Head of caudate nucleus (tissue), 42 donors: ENCODE results near the gene MRPL27.
A peak's percentile ranks its signal among the peaks of the same experiment; 100 is the strongest.

Experiments
- DNase-seq, 42 donors: peaks; one replicate each; pipeline versions ENCODE4 v3.0.0 to v3.0.0-alpha.2; 2020 to 2021; ENCODE audit warnings: mixed read lengths in 7 of 42
- intact Hi-C: fragments of 100-400 bp; cut with DNase I; formaldehyde crosslinking; loops from one replicate; pipeline ENCODE4 v1.15.0; 2022

MRPL27 gene

DNA sequence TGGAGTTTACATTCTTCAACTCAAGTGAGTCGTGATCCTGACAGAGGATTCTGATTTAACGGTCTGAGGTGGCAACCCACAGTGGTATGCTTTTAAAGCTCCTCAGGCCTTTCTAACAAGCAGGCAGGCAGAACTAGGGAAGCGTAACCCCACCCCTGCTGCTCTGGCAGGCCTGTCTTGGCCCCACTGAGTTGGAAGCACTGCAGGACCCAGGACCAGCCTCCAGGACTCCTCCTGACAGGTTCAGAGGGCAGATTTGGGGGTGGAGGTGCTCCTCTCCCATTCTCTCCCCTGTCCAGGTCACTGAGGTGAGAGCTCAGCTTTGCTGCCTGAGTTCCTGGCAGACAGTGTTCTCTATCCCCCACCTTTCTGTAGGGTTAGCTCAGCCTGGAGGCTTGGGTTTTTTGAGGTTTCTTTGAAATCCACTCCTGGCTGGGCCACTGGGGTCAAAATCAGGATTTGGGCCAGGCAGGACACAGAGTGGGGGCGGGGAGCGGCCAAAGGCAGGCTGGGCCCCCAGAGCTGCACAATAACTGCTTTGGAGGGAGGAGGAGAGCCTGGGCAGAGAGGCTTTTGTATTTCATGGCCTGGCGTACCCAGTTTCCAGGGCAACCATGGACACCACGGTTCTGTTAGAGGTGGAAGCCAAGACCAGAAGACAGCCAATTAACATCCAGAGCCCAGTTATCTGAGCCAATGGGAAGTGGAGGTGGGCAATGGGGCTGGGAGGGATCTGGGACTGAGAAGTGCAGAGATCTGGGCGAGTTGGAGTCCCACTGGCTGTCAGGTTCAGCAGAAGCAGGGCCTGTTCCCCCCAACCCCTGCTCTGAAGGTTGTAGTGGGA, 9.5 kb downstream of the MRPL27 start:
- intact Hi-C loops, result no loop called here
- DNase-seq, result peak; percentile 27 to 85 (median 69)

DNA sequence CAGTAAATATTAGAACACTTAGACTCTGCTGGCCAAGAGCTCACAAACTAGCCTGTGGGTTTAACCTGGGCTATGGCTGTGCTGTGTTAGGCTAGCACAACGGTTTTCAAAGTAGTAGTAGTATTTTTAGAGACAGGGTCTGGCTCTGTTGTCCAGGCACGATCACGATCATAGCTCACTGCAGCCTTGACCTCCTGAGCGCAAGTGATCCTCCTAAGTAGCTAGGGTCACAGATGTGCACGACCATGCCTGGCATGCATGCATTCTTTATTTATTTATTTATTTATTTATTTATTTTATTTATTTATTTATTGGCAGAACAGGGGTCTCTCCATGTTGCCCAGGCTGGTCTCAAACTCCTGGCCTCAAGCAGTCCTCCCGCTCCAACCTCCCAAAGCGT, 10.3 kb downstream of the MRPL27 start:
- intact Hi-C loops, result no loop called here

GRCh38 chr17:50361561-50362480, 11.2 kb downstream of the MRPL27 start:
- intact Hi-C loops, result no loop called here
- peak in 40 of 42 donors; percentile 42 to 84 (median 64) for DNase-seq

More for the DNA sequence above, 10.3 kb downstream of the MRPL27 start:
- peak in 1 of 42 donors; percentile 9 for DNase-seq

DNA sequence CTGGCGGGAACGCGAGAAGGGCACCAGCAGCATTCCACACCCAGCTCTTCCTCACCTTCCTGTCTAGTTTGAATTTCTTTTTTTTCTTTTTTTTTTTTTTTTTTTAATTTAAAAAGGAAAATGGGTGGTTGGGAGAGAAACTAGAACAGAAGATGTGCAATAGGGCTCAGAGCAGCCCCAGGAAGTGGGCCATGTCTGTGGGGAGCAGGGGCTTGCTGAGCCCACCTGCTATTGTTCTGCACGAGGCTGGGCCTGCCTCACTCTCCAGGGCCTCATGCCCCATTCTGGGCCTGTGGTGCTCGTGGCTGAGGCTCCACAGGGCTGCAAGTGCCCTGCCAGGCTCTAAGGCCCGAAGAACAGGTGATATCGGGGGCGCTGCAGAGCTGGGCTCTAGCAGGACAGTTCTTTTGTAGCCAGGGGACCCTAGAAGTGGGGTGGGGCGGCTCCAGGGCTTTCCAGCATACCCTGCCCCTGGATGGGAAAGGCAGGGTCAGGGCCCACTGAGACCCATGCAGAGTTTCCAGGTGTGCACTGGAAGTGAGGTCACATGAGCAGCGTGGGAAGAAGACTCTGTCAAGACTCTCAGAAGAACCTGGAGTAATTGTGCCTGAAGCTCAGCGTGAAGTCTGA, 12.4 kb downstream of the MRPL27 start:
- DNase-seq, result peak in 23 of 42 donors; percentile 30 to 74 (median 48)
- intact Hi-C loops, result no loop called here

- DNase-seq, result peak in 1 of 42 donors; percentile 35
Measured at GRCh38 chr17:50359998-50360461, 13.0 kb downstream of the MRPL27 start.

DNA sequence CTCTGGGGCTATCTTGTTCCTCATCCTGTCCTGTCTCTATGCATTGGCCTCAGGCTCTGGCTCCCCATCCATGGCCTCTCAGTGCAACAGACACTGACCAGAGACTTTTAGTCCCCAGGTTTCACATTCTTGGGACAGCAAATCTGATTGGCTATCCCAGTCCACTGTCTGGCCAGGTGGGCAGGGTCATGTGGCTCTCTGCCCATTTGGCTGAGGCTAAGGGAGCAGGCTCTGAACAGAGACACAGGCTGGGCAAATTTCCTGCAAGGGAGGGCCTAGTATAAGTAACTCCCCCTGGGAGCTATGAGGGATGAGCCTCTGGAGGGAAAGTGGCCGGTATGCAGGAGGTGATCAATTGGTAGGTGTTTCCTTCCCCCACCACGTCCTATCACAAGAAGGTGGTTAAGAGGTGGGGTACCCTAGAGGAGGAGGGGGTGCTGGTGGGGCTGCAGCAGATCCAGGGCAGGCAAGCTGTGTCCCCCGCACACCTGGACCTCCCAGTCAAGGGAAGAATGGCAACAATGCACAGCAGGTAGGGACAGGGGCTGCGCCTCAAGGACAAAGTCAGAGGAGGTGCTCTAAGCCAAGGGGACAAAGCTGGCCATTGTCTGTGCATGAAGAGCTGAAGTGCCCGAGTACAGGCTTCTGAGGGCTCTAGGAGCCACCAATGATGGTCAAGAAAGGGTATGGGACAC, 13.8 kb downstream of the MRPL27 start:
- peak in 2 of 42 donors; percentile 3 to 27 for DNase-seq
- intact Hi-C loops, result no loop called here

More at GRCh38 chr17:50359998-50360461, 13.0 kb downstream of the MRPL27 start:
- intact Hi-C loops, result no loop called here

GRCh38 chr17:50358177-50358576, 14.8 kb downstream of the MRPL27 start:
- intact Hi-C loops, result no loop called here
- DNase-seq, result peak in 1 of 42 donors; percentile 27

DNA sequence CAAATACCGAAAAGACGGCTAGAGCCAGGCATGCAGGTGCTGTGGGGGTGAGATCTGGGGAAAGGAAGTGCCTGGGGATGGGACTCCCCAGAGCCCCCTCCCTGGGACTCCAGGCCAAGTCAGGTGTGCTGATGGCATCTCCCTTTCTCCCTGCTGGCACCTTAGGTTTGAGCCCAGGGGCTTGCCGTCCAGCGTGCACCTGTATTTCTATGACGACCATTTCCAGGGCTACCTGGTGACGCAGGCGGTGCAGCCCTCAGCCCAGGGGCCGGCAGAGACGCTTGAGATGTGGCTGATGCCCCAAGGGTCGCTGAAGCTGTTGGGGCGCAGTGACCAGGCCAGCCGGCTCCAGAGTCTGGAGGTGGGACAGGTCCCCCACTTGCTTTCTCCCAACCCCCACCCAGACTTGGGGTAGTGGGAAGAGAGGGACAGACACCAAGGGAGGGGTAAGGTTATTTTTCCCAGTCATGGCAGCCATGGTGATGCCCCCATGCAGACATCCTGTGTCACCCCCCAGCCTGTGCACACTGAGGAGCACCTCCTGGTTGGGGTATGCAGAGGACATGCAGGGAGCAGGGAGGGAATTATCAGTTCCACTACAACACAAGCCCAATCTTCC, 16.0 kb downstream of the MRPL27 start:
- peak in 3 of 42 donors; percentile 4 to 30 (median 11) for DNase-seq
- intact Hi-C loops, result no loop called here

- intact Hi-C loops, result no loop called here
- DNase-seq, result peak in 5 of 42 donors; percentile 6 to 41 (median 10)
Measured at GRCh38 chr17:50356418-50356817, 16.6 kb downstream of the MRPL27 start.

DNA sequence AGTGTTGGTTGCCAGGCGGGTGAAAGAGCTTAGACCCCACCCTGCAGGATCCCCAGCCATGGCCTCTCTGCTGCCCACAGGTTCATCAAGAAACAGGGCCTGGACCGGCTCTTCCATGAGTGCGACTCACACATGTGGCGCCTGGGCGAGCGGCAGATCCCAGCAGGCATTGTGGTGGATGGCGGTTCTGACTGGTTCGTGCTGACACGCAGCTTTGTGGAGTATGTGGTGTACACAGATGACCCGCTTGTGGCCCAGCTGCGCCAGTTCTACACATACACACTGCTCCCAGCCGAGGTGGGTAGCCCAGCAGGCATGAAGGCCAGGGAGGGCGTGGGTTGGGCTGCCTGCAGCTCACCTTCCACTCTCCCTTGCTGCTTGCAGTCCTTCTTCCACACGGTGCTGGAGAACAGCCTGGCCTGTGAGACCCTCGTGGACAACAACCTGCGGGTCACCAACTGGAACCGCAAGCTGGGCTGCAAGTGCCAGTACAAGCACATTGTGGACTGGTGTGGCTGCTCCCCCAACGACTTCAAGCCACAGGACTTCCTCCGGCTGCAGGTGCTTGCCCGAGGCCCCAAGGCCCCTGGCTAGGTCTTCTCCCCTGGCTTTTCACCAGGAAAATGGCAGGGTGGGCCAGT, 17.2 kb downstream of the MRPL27 start:
- DNase-seq, result peak in 5 of 42 donors; percentile 6 to 32 (median 17)
- intact Hi-C loops, result no loop called here

DNA sequence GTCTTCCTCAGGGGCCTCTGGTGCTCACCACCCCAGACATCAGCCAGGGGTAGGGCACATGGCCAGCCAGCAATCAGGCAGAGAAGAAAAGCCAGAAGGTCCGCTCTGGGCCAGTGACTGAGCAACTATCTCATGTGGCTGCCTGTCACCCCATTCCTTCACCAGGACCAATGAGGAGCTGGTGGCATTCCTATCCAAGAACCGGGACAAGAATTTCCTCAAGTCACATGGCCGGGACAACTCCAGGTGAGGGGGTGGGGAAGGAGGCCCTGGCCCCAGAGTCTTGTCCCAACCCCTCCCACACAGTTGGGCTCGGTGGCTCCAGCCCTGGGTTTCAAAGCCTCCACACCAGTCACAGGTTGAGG, 17.7 kb downstream of the MRPL27 start:
- DNase-seq, result peak in 4 of 42 donors; percentile 9 to 32 (median 14)

GRCh38 chr17:50354776-50355175, 18.2 kb downstream of the MRPL27 start:
- DNase-seq, result peak in 4 of 42 donors; percentile 13 to 28 (median 19)
- intact Hi-C loops, result no loop called here

More for the DNA sequence above, 17.7 kb downstream of the MRPL27 start:
- intact Hi-C loops, result no loop called here

GRCh38 chr17:50354198-50354597, 18.8 kb downstream of the MRPL27 start:
- intact Hi-C loops, result no loop called here
- DNase-seq, result peak in 3 of 42 donors; percentile 6 to 33 (median 11)

DNA sequence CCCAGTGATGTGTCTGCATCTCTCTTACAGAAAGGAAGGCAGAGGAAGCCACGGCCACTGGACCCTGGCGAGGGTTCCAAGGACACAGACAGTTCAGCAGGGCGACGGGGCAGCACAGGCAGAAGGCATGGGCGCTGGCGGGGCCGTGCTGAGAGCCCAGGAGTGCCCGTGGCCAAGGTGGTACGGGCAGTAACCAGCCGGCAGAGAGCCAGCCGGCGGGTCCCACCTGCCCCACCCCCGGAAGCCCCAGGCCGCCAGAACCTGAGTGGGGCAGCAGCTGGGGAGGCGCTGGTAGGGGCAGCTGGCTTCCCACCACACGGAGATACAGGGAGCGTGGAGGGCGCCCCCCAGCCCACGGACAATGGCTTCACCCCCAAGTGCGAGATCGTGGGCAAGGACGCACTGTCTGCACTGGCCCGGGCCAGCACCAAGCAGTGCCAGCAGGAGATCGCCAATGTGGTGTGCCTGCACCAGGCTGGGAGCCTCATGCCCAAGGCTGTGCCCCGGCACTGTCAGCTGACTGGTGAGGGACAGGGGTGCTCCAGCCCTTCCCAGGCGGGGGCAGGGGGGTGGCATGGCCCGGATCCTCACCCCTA, 19.3 kb downstream of the MRPL27 start:
- peak in 3 of 42 donors; percentile 13 to 28 (median 14) for DNase-seq
- intact Hi-C loops, result no loop called here

- DNase-seq, result peak in 5 of 42 donors; percentile 4 to 27 (median 24)
- intact Hi-C loops, result no loop called here
Measured at GRCh38 chr17:50352693-50353599, 20.0 kb downstream of the MRPL27 start.
